ENCODE data around the gene HADH.
"Not testable (repeated sequence)": the region's sequence is repeated elsewhere in the genome, so short reads cannot be mapped to it uniquely, and the experiment has no call there.

Gene HADH

DNA sequence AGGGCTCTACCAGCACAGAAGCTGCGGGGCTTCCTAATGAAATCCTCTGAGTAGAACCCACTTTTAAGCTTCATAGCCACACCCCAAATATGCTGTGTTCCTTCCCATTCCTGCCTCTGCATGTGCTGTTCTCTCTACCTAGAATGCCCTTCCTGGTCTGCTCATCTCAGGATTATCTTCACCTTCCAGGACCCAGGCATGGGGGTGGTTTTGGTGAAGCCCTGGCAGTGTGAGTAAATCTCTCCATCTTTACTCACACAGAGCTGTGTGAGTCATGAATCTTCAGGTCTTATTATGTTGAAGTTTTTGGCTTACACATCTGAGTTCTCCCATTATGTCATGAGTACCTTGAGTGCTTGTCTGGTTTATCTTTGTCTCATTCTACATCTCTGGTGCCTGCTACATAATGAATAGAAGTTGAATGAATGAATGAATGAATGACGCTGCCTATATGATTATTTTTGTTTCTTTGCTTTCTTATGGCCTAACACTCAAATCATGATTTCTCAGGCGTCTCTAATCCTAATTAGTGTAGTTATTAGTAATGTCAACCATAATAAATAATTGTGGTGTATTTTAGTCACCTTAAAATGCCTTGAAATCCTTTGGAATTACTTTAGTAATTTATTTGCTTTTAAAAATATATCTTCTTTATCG, 41.9 kb downstream of the HADH start:
- no peak for DNase-seq (ENCODE audit: low spot score)

GRCh38 chr4:108033348-108033747, 43.7 kb downstream of the HADH start:
- DNase-seq (ENCODE audit: low spot score): no peak

- no peak for DNase-seq (ENCODE audit: low spot score)
Observed at GRCh38 chr4:108034565-108034964, 44.9 kb downstream of the HADH start.

- no peak for DNase-seq (ENCODE audit: low spot score)
Observed at GRCh38 chr4:108035691-108036090, 46.0 kb downstream of the HADH start.

DNA sequence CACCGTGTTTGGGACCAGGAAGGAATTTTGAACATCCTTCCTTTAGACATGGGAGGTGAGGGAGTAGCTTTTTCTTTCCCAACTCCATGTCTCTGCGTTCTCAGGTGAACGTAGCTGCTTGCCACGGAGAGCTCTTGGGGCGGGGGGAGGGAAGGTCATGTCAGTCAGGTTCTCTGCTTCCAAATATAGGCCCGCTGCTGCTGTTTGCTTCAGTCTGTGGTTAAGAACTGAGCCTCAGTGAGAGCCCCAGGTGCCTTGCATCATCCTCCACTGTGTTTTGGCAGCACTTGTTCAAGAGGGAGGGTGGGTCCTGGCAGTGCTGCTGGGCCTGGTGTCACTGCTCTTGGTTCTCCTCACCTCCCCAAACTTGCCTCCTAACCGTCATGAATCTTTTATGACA, 46.5 kb downstream of the HADH start:
- no peak for DNase-seq (ENCODE audit: low spot score)

DNA sequence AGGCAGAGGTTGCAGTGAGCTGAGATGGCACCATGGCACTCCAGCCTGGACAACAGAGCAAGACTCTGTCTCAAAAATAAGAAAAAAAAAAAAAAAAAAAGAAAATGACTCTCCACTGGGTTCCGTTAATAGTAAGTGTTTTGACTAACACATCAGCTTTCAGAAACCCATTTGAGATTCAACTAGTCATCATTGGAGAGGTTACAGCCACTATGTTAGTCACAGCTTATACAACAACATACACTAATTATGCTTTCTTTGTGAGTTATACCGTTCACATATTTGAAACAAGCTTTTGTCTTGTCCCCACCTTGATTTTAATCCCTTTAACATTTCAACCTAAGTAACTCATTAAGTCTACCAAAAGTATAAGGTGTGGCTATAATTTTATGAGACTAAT, 48.2 kb downstream of the HADH start:
- no peak for DNase-seq (ENCODE audit: low spot score)

GRCh38 chr4:108042927-108043326, 53.2 kb downstream of the HADH start:
- no peak for DNase-seq (ENCODE audit: low spot score)

DNA sequence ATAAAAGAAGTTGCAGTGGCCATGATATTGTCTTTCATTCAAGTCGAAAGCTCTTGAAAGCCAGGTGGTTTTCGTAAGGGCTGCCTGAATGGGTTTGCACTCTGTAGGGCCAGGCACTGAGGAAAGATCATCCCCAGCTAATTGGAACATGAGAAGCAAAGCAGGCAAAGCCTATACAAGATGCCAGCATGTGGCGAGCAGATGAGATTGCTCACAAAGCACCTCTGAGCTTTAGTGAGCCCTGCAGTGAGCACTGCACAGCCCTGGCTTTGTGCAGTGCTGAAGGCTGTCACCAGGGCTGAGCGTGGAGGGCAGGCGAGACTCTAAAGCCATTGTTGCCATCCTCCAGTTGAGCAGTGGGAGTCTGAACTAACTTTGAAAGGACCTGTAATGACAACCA, 53.8 kb downstream of the HADH start:
- DNase-seq (ENCODE audit: low spot score): no peak

DNA sequence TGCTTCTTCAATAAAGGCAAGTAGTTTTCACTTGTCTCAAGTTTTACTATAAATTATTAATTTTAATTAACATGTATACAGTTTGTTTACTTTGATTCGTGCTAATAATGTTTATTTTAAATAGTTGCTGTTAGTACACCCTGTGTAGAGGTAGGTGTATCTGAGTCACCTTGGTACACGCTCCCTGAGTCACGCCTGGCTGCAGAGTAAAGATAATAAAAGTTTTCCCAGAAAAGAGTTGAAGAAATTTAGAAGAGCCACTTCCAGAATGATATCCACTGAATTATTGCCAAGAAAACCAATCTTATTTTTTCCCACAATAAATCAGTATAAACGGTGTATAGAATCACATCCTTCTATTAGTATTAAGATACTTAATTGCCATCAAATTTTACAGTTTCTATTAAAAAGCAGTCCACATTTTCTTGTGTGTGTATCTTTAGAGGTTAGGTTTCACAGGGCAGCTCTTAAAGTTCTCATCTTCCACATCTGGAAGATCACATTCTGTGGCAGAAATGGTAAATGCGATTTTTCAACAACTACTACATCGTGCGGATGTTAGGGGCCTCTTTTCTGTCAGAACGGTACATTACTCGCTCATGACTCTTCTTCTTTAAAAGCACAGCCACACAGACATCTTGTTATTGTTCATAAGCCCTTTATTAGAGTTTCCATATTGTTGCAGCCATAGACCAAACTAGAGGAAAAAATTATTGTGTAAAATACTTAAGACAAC, 55.4 kb downstream of the HADH start:
- DNase-seq (ENCODE audit: low spot score): no peak

GRCh38 chr4:108045687-108046024, 56.0 kb downstream of the HADH start:
- no peak for DNase-seq (ENCODE audit: low spot score)

DNA sequence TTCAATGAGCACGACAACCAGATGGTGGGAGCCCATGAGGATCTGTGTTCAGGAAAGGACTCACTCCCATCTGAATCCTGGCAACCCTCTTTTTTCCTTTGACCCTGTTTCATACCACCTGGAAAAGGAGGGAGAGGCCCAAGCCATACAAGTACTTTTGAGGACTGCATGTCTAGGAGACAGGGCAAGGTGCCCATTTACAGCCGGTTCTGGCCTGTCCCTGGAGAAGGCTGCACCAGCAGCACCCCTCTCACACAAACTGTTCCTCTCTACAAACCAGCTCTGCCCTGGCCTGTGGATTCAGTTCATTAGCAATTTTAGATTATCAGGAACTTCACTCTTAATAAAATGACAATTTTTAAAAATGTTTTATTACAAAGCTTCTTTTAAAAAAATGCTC, 57.5 kb downstream of the HADH start:
- no peak for DNase-seq (ENCODE audit: low spot score)

GRCh38 chr4:108048157-108048556, 58.5 kb downstream of the HADH start:
- no peak for DNase-seq (ENCODE audit: low spot score)

DNA sequence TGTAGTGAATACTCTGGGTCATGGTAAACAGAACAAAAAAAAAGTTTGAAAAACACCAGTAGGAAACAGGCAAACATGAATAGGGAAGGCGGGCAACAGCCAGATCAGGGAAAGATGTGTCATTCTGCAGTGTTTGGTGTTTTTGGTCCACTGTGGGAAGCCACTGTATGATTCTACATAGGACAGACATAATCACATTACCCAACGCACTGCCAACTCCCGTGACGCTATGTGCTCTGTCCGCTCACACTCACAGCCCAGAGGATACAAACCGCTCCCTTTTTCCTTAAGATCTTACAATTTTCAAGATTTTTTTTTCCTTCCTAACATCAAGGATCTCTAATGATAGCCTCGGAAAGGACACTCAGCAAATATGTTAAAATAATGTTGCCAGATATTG, 59.3 kb downstream of the HADH start:
- DNase-seq (ENCODE audit: low spot score): no peak

- no peak for DNase-seq (ENCODE audit: low spot score)
Observed at GRCh38 chr4:108049406-108049805, 59.7 kb downstream of the HADH start.

- DNase-seq (ENCODE audit: low spot score): not testable (repeated sequence)
Observed at GRCh38 chr4:108050166-108051111, 60.8 kb downstream of the HADH start.

DNA sequence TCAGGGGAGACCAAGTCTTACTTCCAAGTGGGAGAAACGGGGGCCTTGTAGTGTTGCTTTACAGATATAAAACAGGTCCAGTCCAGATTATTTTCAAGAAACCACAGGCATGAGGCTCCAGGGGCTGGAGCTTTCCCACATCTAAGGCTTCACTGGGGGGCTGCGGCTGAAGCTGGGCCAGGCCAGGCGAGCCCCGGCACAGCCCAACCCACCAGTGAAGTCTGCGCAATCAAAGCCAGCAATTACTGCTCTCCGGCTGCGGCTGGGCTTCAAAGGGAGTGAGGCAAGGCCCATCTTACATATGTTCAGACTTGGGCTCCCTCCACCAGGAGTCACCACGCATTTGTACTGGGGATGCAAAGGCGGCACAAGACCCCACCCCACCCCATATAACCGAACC, 61.7 kb downstream of the HADH start:
- DNase-seq (ENCODE audit: low spot score): no peak

GRCh38 chr4:108052558-108053120, 63.0 kb downstream of the HADH start:
- DNase-seq (ENCODE audit: low spot score): no peak

GRCh38 chr4:108053251-108053711, 63.6 kb downstream of the HADH start:
- DNase-seq (ENCODE audit: low spot score): no peak

DNA sequence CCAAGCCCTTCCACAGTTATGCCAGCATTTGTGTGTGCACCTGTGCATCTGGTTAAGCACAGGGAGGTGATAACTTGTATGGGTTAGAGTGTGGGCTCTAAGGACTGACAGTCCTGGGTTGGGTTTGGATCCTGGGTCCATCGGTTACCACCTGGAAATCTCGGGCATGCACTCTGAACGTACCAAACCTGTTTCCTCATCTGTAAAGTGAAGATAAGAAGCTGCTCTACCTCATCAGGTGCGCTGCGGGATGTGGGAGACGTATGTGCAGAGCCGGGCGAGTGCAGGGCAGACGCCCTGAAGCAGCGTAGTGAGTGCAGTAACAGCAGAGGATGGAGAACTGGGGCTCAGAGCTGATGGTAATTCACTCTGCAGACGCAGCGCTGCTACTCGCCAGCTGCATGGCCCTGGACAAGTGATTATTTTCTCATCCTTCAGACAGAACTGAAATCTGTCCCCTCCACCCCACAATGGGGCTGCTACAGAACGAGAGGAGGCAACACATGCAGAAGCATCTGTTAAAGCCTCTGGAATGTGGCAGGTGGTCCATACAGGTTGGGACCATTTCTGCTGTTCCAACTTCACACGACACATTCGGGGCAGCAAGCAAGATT, 64.4 kb downstream of the HADH start:
- no peak for DNase-seq (ENCODE audit: low spot score)

DNA sequence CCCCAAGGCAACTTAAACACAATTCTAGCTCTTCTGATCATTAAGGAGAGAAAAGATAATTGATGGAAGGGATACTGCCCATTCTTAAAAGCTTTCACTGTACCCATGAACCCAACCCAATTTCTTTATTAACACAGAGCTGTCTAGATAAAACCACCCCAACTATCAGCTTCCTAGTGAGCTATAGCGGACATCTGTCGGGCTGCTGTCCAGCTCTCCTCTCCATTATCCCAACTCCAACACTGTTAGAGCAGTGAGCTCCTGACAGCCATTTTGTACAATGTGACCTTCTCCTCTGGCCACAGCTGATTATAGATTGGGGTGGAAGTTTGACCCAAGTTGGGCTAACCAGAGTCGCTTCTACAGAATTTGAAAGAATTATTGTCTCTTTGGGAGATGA, 66.1 kb downstream of the HADH start:
- no peak for DNase-seq (ENCODE audit: low spot score)

DNA sequence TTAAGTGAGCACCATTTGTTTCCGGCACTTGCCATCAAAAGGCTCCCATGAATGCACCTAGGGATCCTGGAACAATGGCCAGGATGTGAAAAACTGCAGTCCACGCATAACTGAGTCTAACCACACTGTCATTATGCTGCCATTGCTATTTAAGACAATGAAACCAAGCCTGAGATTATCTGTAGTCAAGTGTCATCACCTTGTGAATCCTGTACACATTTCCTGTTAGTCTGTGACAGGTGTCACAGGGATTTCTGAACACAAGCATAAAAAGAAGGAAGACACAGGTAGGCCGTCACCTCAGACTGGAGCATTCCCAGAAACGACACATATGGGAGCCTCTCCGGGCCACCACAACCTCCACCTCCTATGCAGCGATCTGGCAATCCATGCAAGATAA, 66.7 kb downstream of the HADH start:
- DNase-seq (ENCODE audit: low spot score): no peak

All from hematopoietic multipotent progenitor cell treated with erythropoietin and hydrocortisone succinate and interleukin-3 and kit ligand, for 15 days (in vitro differentiated cells).